Fibroblast of skin of abdomen (primary cell): ENCODE measurements around the gene RAB26.

ENCODE experiments used
- DNase-seq: peaks from one replicate; pipeline ENCODE4 v3.0.0-alpha.2; 2013

The RAB26 gene

DNA sequence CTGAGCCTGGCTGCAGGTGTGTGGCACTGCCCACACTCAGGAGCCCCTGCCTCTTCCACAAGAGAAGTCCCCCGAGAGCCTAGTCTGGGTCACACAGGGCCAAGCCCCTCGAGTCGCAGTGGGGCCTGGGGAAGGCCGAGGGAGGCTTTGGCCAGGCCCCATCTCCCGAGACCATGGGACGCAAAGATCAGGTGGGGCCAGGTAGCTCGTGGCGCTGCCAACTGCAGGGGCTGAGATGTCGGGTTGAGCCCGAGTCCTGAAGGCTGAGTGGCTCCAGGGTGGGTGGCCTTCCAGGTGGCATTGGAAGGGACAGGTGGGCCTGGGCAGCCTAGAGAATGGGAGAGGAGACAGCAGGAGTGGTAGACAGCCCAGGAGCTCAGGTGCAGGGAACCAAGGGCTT is 13.5 kb downstream of the RAB26 start:
- DNase-seq: no peak

GRCh38 chr16:2162676-2163118 is 14.3 kb downstream of the RAB26 start:
- no peak for DNase-seq

DNA sequence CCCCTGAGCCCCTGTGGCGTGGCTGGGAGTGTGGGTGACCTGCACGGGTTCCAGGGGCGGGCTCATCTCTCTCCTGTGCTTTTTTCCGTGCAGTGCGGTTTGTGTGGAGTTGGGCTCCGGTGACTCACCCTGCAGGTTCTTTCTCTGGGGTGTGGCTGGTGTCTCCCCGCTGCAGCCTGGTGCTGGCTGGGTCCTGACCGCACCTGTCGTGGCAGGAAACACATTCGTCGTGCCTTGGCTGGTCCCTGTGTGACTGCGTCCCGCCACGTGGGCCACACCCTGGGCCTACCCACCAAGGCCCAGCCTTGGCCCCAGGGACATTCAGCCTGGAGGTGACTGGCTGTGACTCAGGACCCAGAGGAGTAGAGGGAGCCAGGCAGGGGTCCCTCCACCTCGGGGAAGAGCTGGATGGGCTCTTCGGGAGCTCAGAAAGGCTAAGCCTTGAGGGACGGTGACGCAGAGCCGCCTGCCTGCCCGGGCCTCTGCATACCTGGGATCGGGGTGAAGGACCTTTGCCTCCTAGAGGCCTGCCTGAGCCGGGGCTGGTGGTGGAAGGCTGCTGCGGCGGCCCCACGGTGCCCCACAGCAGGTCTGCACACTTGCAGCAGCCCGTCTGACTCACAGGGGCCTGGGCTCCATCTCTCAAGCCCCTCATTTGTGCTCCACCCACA is 14.9 kb downstream of the RAB26 start:
- DNase-seq: no peak

- DNase-seq: no peak
Measured at GRCh38 chr16:2165861-2166260, 17.4 kb downstream of the RAB26 start.

- DNase-seq: no peak
Measured at GRCh38 chr16:2166263-2167067, 18.0 kb downstream of the RAB26 start.

DNA sequence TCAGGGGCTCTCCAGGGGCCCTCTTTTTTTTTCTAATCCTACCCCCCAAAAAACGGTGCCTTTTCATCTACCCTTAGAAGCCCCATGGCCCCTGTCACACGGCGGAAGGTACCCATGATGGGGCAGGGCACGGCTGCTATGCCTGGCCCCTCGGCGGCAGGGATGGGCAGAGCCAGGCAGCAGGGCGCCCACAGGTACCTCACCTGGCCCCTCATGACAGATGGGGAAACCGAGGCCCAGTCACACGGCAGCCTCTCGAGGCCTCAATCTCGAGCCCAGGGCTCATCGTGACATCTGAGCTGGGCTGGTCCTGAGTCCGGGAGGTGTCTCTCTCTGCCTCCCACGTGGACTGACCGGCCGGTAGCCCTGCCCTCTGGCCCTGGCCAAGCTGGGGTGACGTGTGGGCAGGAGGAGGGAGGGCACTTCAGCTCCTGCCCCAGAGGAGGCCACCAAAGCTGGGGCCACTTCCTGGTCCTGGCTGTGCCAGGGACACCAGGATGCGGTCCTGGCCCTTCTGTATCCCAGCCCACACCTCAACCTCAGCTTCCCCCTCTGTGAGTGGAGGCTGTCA is 18.7 kb downstream of the RAB26 start:
- DNase-seq: no peak

GRCh38 chr16:2170080-2170479 is 21.7 kb downstream of the RAB26 start:
- DNase-seq: no peak

- DNase-seq: no peak
Measured at GRCh38 chr16:2170587-2171435, 22.4 kb downstream of the RAB26 start.

GRCh38 chr16:2171601-2172178 is 23.3 kb downstream of the RAB26 start:
- no peak for DNase-seq

- DNase-seq: no peak
Measured at GRCh38 chr16:2172688-2173335, 24.4 kb downstream of the RAB26 start.

- no peak for DNase-seq
Measured at GRCh38 chr16:2173366-2173765, 24.9 kb downstream of the RAB26 start.

DNA sequence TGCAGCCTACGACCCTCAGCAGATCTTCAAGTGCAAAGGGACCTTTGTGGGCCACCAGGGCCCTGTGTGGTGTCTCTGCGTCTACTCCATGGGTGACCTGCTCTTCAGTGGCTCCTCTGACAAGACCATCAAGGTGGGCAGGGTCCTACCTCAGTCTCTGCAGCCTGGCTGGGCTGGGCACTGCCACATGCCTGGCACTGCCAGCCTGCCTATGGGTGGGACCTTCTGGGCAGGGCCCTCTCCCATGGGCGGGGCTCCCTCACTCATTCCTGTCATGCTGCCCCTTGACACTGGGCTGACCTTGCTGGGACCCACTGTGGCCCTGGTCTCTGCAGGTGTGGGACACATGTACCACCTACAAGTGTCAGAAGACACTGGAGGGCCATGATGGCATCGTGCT is 25.5 kb downstream of the RAB26 start:
- DNase-seq: no peak

DNA sequence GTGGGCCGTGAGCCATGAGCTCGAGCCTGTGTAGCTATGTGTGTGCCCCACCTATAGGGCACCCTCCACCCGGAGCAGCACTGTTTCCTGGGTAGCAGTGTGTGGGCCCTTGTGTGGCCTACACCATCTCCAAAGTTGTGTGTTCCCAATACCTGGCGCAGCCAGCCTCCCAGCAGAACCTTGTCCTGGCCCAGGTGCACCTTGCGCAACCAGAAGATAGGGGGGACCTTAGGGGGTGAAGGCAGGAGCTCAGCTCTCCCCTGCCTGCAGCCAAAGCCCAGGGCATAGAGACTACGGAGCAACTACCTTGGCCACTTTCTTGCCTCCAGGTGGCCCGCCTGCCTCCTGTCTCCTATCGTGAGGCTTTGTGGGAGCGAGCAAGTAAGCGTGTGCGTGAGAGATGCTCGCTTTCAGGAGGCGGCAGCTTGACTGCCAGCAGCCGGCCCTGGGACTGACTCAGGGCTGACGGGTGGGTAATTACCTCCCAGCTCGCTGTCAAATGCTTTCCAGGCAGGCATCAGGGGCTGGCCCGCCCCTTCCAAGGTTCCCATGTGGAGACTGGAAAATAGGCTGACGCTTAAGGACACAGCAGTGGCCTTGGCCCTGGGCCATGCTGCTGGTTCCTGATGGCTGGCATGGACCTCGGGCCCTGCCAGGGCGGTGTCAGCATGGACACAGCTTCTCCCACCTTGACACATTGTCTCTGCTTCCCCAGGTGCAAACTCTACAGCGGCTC is 26.1 kb downstream of the RAB26 start:
- DNase-seq: no peak

GRCh38 chr16:2175454-2175853 is 27.0 kb downstream of the RAB26 start:
- DNase-seq: no peak

DNA sequence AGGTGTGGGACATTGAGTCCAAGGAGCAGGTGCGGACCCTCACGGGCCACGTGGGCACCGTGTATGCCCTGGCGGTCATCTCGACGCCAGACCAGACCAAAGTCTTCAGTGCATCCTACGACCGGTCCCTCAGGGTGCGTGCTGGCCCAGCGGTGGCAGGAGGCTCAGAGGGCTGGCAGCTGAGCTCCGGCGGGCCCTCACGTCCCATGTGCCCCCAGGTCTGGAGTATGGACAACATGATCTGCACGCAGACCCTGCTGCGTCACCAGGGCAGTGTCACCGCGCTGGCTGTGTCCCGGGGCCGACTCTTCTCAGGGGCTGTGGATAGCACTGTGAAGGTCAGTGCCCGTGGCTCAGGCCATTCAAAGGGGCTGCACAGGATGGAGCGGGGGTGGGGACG is 27.6 kb downstream of the RAB26 start:
- DNase-seq: no peak

- no peak for DNase-seq
Measured at GRCh38 chr16:2177101-2177500, 28.7 kb downstream of the RAB26 start.

DNA sequence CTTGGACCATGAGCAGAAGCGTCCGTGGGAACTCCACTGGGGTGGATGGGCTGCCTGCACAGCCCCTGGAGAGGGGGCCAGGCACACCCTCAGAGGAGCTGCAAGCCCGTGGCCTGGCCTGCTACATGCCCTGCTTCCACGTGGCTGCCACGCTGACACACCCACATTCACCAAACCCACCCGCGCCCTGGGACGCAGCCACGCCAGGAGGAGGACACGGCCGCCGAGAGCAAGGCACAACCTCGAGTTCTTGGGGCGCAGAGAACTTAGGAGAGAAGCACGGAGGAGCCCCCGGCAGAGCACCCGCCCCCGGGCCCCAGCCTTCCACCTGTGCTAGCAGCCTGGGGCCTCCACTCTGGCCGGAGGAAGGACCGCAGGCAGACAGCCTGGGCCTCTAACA is 29.1 kb downstream of the RAB26 start:
- DNase-seq: no peak

GRCh38 chr16:2178321-2179106 is 30.1 kb downstream of the RAB26 start:
- peak; percentile 43 for DNase-seq

DNA sequence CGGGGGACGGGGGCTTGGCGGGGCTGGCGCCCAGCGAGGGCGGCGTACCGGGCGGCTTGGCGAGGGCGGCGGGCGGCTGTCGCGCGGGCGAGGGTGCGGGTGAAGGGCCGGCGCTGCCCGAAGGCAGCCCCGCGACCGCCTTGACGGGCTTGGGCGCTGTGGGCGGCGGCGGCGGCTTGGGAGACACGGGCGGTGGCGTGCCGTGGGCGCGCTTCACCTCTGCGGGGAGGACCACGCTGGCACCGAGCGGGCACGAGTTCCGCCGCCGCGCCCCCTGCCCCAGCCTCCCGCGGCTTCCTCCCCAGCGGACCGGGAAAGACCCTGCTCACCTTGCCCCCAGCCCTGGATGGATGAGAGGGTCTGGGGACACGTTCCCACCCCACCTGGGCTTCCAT is 30.7 kb downstream of the RAB26 start:
- DNase-seq: no peak

GRCh38 chr16:2179576-2179975 is 31.2 kb downstream of the RAB26 start:
- DNase-seq: no peak
